ENCODE results near the gene CTSD.

Gene CTSD

GRCh38 chr11:1719781-1720180, 43.9 kb downstream of the CTSD start:
- DNase-seq: no peak

GRCh38 chr11:1718326-1718725, 45.4 kb downstream of the CTSD start:
- no peak for DNase-seq

GRCh38 chr11:1717745-1718144, 46.0 kb downstream of the CTSD start:
- DNase-seq: no peak

- no peak for DNase-seq
Observed at GRCh38 chr11:1714908-1715885, 48.5 kb downstream of the CTSD start.

- no peak for DNase-seq
Observed at GRCh38 chr11:1708716-1709115, 55.0 kb downstream of the CTSD start.

- DNase-seq: no peak
Observed at GRCh38 chr11:1707751-1708150, 56.0 kb downstream of the CTSD start.

- DNase-seq: no peak
Observed at GRCh38 chr11:1706634-1707400, 56.9 kb downstream of the CTSD start.

GRCh38 chr11:1705126-1706052, 58.3 kb downstream of the CTSD start:
- DNase-seq: peak; percentile 72

GRCh38 chr11:1703146-1703545, 60.6 kb downstream of the CTSD start:
- no peak for DNase-seq
